HG03520 (cell line): ENCODE measurements around the gene ILDR1.

Experiments used
- ATAC-seq: cut with Tn5 transposase; IDR thresholded peaks from one replicate; pipeline ENCODE4 v1.9.1; 2021; ENCODE audit warnings: mild to moderate bottlenecking, moderate library complexity; ENCODE audit not compliant: unreplicated experiment

ILDR1 gene

GRCh38 chr3:121995161-121996137 is 26.6 kb downstream of the ILDR1 start:
- ATAC-seq, result no peak

GRCh38 chr3:121994551-121994950 is 27.5 kb downstream of the ILDR1 start:
- no peak for ATAC-seq

- peak; percentile 65 for ATAC-seq
Observed at GRCh38 chr3:121992601-121993560, 29.2 kb downstream of the ILDR1 start.

- no peak for ATAC-seq
Observed at GRCh38 chr3:121989943-121990342, 32.1 kb downstream of the ILDR1 start.

GRCh38 chr3:121988146-121988545 is 33.9 kb downstream of the ILDR1 start:
- ATAC-seq, result no peak

- no peak for ATAC-seq
Observed at GRCh38 chr3:121985846-121986245, 36.2 kb downstream of the ILDR1 start.

GRCh38 chr3:121981473-121981872 is 40.6 kb downstream of the ILDR1 start:
- ATAC-seq, result no peak

GRCh38 chr3:121980450-121980796 is 41.6 kb downstream of the ILDR1 start:
- peak; percentile 27 for ATAC-seq

- peak; percentile 56 for ATAC-seq
Observed at GRCh38 chr3:121979734-121980449, 42.2 kb downstream of the ILDR1 start.

GRCh38 chr3:121979246-121979645 is 42.8 kb downstream of the ILDR1 start:
- ATAC-seq, result no peak

- no peak for ATAC-seq
Observed at GRCh38 chr3:121976727-121977126, 45.3 kb downstream of the ILDR1 start.

GRCh38 chr3:121975702-121976302 is 46.2 kb downstream of the ILDR1 start:
- no peak for ATAC-seq

GRCh38 chr3:121974601-121975111 is 47.4 kb downstream of the ILDR1 start:
- no peak for ATAC-seq

- no peak for ATAC-seq
Observed at GRCh38 chr3:121970047-121970446, 52.0 kb downstream of the ILDR1 start.

GRCh38 chr3:121969631-121970030 is 52.4 kb downstream of the ILDR1 start:
- ATAC-seq, result no peak

- no peak for ATAC-seq
Observed at GRCh38 chr3:121963608-121964007, 58.4 kb downstream of the ILDR1 start.

GRCh38 chr3:121962443-121962842 is 59.6 kb downstream of the ILDR1 start:
- no peak for ATAC-seq

- no peak for ATAC-seq
Observed at GRCh38 chr3:121961283-121961682, 60.8 kb downstream of the ILDR1 start.

GRCh38 chr3:121958801-121959200 is 63.2 kb downstream of the ILDR1 start:
- no peak for ATAC-seq
